HL-60 (cell line): ENCODE measurements around the gene TBC1D9.

Experiments used
- DNase-seq, 2 experiments: peaks; one replicate each; pipeline ENCODE4 v3.0.0-alpha.2; 2010 to 2020; ENCODE audit warnings: low read depth in 1 of 2, low spot score in 1 of 2
- H3K27ac ChIP-seq: fragments of 250-450 bp; sonication (Bioruptor Pico); replicated peaks from 2 replicates; pipeline ENCODE4 v1.5.1; 2020; ENCODE audit warnings: mild to moderate bottlenecking, moderate library complexity
- H3K27me3 ChIP-seq: fragments of 250-450 bp; sonication (Bioruptor Pico); 2 replicates; pipeline ENCODE4 v1.5.1; 2021; ENCODE audit warnings: mild to moderate bottlenecking, moderate library complexity; ENCODE audit not compliant: insufficient read depth, poor library complexity, severe bottlenecking
- H3K4me3 ChIP-seq: replicated peaks from 2 replicates; pipeline ENCODE4 v1.5.1; 2011; ENCODE audit warnings: mild to moderate bottlenecking, control low read depth, low read length; ENCODE audit not compliant: insufficient read depth
- CTCF ChIP-seq: IDR thresholded peaks from one replicate; pipeline ENCODE4 v1.5.1; 2011; ENCODE audit warnings: low read length, control low read depth, inconsistent platforms; ENCODE audit not compliant: insufficient read depth
- GABPA ChIP-seq: IDR thresholded peaks from 2 replicates; pipeline ENCODE4 v1.6.1; 2012; ENCODE audit warnings: low read depth
- POLR2AphosphoS5 ChIP-seq: IDR thresholded peaks from 2 replicates; pipeline ENCODE4 v1.6.1; 2012; ENCODE audit warnings: low read depth
- REST ChIP-seq: IDR thresholded peaks from 2 replicates; pipeline ENCODE4 v1.6.1; 2012; ENCODE audit warnings: low read depth; ENCODE audit not compliant: insufficient replicate concordance
- SPI1 ChIP-seq: IDR thresholded peaks from 2 replicates; pipeline ENCODE4 v1.6.1; 2012; ENCODE audit warnings: low read depth, mild to moderate bottlenecking, borderline replicate concordance

Gene TBC1D9

GRCh38 chr4:140740422-140740821 is 15.8 kb downstream of the TBC1D9 start:
- TF ChIP-seq POLR2AphosphoS5, result no peak
- no peak for TF ChIP-seq SPI1
- no peak for TF ChIP-seq REST
- no peak for TF ChIP-seq GABPA
- TF ChIP-seq CTCF, result no peak
- no peak overlapping the region for H3K27ac ChIP-seq
- H3K4me3 ChIP-seq, result no peak overlapping the region
- no peak for DNase-seq
- peaks cover 11% of the 10 kb centered on the region for H3K27me3 ChIP-seq

GRCh38 chr4:140739971-140740370 is 16.2 kb downstream of the TBC1D9 start:
- TF ChIP-seq REST, result no peak
- no peak for DNase-seq
- no peak overlapping the region for H3K4me3 ChIP-seq
- peaks cover 12% of the 10 kb centered on the region for H3K27me3 ChIP-seq
- H3K27ac ChIP-seq, result no peak overlapping the region

- Histone ChIP-seq H3K27me3 (peaks cover 14% of the 10 kb centered on the region), H3K27ac (no peak overlapping the region), H3K4me3 (no peak overlapping the region)
- no peak for DNase-seq
- TF ChIP-seq GABPA, result no peak
- TF ChIP-seq REST, result no peak
- TF ChIP-seq POLR2AphosphoS5, result no peak
- no peak for TF ChIP-seq SPI1
- no peak for TF ChIP-seq CTCF
These were observed 18.0 kb downstream of the TBC1D9 start for GRCh38 chr4:140738139-140738538.
